Measurements from ENCODE around the gene TMEM44.
A peak's percentile ranks its signal among the peaks of the same experiment; 100 is the strongest.
"Not testable (repeated sequence)": the region's sequence is repeated elsewhere in the genome, so short reads cannot be mapped to it uniquely, and the experiment has no call there.

The TMEM44 gene

GRCh38 chr3:194610689-194611088 is 22.5 kb downstream of the TMEM44 start:
- no peak for DNase-seq (ENCODE audit: low spot score)

DNA sequence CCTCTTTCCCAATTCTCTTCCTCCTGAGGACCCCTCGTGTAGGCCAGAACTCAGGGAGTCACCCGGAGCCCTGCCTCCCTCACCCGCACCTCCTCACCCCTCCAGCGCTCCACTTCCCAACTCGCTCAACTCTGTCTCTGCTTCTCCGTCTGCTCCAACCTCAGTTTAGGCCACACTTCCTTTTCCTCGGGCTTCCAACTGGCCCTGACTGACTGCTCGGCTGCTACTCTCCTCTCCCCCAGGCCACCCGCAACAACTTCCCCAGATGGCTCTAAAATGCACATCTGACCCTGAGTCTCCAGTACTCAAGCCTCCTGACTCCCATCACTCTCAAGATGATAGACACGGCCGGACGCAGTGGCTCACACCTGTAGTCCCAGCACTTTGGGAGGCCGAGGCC is 23.6 kb downstream of the TMEM44 start:
- DNase-seq (ENCODE audit: low spot score) = no peak

DNA sequence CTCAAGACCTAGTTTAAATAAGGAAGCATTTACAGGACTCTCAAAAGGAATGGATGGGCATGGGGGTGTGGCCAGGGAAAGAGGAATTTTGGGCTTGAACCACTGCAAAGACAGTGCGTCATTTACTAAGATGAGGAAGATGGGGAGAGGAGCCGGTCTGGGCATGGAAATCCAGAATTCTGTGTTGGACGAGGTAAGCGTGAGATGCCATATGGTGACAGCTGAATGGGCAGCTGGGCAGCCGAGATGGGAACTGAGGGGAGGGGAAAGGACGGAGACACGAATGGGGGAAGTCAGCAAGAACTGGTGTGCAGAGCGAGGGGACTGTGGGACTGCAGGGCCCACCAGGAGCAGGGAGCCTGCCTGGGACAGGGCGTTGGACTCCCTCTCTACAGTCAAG is 24.2 kb downstream of the TMEM44 start:
- no peak for DNase-seq (ENCODE audit: low spot score)

DNA sequence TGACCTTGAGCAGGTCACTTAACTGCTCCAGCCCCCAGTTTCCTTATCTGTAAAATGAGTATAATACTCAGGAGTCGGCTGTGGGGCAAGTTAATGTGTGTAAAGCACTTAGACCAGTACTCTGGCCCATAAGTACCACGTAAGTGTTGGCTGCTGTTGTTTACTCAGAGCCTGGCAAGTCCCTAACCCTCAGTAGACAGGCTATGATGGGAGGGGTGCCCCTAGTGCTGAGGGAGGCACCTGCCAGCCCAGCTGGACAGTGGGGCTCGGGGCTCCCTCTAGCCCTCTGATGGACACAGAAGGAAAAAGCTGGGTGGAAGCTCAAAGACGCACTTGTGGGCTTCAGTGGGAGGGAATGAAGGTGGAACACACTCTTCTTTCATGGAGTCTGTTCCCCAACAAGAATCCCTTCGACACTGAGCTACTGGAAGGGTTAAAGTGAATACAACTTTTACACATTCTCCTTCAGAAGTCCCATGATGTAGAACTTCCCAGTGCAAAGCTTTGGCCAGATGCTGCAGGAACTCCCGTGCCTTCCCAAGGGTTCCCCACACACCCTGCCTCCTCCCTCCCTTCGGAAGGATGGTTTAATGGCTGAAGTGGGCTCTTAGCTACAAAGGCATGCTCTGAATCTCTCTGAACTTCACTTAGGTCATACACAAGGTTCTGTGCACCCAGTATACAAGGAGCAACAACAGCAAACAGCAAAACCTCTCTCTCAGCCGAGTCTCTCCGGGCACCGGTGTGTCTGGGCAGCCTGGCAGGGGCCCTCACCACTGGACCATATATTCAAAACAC is 25.4 kb downstream of the TMEM44 start:
- no peak for DNase-seq (ENCODE audit: low spot score)

DNA sequence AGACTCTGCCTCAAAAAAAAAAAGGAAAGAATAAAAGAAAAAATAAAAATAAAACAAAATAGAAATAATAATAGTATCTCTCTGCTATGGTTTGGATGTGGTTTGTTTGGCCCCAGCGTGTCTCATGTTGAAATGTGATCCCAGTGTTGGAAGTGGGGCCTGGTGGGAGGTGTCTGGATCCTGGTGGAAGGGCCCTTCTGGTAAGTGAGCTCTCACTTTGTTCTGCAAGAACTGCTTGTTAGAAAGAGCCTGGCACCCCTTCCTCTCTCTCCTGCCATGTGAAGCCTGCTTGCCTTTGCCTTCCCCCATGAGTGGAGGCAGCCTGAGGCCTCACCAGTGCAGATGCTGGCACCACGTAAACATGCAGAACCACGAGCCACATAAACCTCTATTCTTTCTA is 26.3 kb downstream of the TMEM44 start:
- DNase-seq (ENCODE audit: low spot score) = no peak

- no peak for DNase-seq (ENCODE audit: low spot score)
Measured at GRCh38 chr3:194606163-194606562, 27.1 kb downstream of the TMEM44 start.

- not testable (repeated sequence) for DNase-seq (ENCODE audit: low spot score)
Measured at GRCh38 chr3:194605314-194605713, 27.9 kb downstream of the TMEM44 start.

GRCh38 chr3:194604837-194605236 is 28.4 kb downstream of the TMEM44 start:
- DNase-seq (ENCODE audit: low spot score) = no peak

- DNase-seq (ENCODE audit: low spot score) = no peak
Measured at GRCh38 chr3:194604126-194604525, 29.1 kb downstream of the TMEM44 start.

DNA sequence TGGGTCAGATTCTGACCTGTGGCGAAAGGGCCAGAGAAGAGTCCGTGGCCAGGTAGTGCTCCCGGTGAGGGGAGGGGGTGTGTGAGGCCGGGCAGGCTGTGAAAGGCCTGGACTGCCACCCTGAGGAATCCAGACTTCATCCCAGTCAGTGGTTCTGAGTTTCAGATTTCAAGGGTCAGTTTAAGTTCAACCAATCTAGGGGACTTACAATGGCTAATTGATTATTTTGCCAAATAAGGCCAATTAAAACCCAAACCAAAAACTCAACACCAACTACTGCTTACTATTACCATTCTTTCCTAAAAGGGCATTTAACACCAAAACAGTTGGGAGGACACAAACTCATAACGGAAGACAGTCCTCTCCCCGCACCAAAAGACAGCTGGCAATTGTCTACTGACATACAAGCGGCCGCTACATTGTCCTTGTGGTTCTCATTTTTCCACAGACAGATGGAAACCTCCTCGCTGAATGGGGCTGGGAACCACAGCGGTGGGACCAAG is 30.5 kb downstream of the TMEM44 start:
- no peak for DNase-seq (ENCODE audit: low spot score)

DNA sequence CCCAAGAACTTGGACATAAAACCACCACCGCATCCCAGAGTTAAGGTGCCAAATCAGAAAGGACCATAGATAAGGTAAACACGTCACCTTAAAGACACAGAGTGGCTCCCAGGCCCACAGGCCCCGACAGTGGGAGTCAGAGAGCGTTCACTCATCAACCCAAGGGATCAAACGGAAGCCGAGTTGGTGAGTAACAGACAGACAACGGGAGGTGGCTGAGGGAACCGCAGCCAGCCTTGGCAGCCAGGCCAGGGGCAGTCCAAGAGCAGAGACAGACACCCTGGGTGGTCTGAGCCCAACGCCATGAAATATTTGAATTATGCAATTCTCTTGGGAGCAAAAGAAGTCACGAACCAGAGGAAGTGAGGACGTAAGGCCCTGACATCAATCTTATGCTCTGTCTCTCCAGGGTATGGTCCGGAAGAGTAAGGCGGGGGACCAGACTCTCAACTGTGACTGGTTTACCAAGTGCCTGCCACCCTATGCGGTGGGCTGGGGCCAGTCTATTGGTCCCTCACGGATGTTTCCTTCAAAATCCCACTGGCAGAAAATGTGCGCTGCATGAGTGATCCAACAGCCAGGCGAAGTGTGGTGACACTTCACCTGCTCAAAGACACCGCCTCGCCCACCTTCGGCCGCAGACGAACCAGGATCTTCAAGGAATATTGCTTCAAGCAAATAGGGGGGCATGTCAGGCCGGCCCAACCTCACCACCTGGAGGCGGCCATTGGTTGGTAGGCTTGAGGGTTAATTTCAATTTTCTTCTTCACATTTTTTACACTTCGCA is 34.3 kb downstream of the TMEM44 start:
- DNase-seq (ENCODE audit: low spot score) = no peak

- no peak for DNase-seq (ENCODE audit: low spot score)
Measured at GRCh38 chr3:194596906-194597305, 36.3 kb downstream of the TMEM44 start.

DNA sequence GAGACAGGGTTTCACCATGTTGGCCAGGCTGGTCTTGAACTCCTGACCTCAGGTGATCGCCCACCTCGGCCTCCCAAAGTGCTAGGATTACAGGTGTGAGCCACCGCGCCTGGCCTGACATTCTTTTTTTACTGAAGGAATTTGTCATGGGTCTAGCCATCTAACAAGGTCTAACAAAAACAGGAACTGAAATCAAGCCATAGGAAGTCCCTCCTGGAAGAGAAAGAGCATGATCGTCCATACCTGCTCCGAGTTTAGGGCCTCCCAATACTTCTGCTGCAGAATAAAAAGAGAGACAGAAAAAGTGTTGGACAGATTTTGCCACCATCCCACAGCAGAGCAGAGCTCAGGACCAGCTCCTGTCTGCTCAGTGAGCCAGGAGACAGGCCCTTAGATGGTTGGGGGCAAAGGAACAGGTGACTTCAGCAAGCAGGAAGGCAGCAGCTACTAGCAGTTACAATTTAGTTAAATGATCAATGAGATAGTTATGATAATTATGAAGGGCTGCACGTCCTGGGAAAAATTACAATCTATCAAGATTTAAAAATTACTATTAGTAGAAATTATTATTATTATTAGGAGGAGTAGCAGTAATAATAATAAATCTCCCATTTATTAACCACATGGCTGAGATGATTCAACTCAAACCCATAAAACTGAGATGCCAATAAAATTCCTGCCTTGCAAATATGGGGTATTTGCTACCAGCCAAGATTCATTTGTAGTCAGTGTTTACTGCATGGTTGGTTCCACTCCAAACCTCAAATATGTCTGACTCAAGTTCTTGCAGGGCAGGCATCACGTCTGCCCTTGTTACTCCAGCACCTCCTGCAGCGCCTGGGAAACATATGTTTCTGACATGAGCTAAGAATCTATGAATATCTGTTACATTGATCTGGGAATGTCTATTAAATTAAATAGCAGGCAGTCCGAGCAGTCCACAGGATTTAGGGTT is 40.1 kb downstream of the TMEM44 start:
- no peak for DNase-seq (ENCODE audit: low spot score)

DNA sequence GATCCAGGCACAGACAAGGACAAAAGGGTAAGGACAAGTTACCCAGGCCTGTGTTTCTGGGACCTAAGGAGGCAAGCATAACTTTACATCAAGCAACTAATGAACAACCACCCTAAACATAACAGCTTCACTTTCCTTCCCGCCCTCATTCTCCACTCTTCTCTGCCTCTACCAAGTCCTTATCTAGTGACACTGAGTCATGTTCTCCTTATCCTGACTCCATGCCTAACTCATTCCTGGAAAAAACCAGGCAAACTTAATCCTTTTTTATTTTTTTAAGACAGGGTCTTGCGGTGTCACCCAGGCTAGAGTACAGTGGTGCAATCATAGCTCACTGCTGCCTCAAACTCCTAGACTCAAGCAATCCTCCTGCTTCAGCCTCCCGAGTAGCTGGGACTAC is 44.5 kb downstream of the TMEM44 start:
- DNase-seq (ENCODE audit: low spot score) = no peak

DNA sequence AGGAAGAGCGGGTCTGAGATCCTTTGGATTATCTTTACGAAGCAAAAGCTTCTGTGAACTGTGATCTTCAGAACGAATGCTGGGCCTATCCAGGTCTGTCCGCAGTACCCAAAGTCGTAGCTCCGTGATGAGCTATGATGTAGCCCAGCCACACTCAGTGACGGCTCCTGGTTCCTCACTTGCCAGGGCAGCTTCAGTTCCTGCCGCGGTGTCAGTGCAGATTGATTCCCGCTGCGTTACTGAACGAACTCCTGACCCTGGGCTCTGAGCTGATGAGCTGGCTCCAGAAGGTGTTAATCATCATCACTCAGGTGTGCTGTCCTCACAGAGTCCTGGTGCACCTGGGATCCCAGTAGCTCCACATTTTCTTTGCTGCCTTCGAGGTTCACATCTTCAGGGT is 45.0 kb downstream of the TMEM44 start:
- no peak for DNase-seq (ENCODE audit: low spot score)

GRCh38 chr3:194587438-194587931 is 45.7 kb downstream of the TMEM44 start:
- DNase-seq (ENCODE audit: low spot score) = peak; percentile 39

DNA sequence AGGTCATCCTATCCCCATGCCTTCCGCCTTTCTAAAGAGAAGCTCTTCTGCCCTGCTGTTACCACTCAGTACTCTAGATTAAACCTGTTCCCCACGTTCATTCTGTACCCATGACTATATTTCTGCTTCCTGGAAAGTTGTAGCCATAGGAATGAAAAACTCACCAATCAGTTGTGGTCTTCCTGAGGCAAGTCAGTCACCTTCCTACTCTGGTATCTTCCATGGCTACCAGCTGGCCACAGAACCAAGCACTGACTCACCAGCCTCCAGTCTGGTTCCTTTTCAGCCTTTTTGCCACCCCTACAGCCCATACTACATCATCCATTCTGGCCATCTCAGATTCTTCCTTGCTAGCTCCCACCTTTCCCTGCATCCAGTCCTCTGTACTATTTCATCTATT is 46.4 kb downstream of the TMEM44 start:
- DNase-seq (ENCODE audit: low spot score) = no peak

GRCh38 chr3:194585880-194586281 is 47.3 kb downstream of the TMEM44 start:
- DNase-seq (ENCODE audit: low spot score) = peak; percentile 89

DNA sequence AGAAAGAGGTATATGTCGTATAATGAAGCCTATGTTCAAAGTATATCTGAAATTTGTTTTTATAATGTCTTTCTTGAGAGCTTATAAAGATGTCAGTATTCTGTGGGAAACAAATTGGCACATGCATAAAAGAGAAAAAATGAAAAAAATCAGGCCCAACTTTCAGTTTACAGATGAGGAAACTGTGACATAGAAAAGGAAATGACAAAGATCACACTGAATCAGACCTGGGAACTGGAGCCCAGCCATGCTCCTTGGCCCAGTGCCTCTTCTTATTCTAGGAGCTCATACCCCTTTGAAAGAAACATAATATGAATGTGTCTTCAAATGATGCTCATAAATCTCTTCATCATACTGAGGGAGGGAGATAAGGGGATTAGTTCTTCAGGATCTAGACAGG is 48.4 kb downstream of the TMEM44 start:
- DNase-seq (ENCODE audit: low spot score) = no peak

- DNase-seq (ENCODE audit: low spot score) = peak; percentile 56
Measured at GRCh38 chr3:194584320-194584776, 48.9 kb downstream of the TMEM44 start.

GRCh38 chr3:194582196-194582905 is 50.9 kb downstream of the TMEM44 start:
- no peak for DNase-seq (ENCODE audit: low spot score)

Measured in pons (tissue), 1 donor.